AG10803 (cell line): Measurements from ENCODE around the gene PRDM5.

ENCODE experiments used
- DNase-seq: peaks from one replicate; pipeline ENCODE4 v3.0.0; 2010; ENCODE audit warnings: low read depth
- H3K4me3 ChIP-seq: 2 replicates; pipeline ENCODE4 v1.5.1; 2011; ENCODE audit warnings: mild to moderate bottlenecking, low read length, control low read depth
- CTCF ChIP-seq: conservative IDR thresholded peaks from 2 replicates; pipeline ENCODE4 v1.5.1; 2011; ENCODE audit warnings: mild to moderate bottlenecking, low read length, control low read depth, inconsistent platforms

The PRDM5 gene

DNA sequence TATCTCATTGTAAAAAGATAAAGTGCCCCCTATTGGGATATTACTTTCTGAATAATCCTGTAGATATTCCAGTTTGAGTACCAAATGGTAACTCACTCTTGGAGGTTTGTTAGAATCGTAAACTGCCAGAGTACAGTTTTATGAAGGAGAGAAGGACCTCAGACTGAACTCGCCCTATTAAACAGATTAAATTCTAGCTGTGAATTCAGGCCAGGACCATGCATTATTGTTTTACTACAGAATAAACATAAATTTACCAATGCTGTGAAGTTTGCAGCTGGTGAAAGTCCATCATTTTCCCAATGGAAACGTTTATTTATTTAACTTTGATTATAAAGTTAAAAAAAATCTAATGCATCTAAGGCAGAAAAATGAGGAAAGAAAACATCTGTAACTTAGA is 20.2 kb upstream of the PRDM5 start:
- H3K4me3 ChIP-seq: no peak overlapping the region
- no peak for TF ChIP-seq CTCF
- no peak for DNase-seq

GRCh38 chr4:120940547-120940946 is 18.0 kb upstream of the PRDM5 start:
- H3K4me3 ChIP-seq: no peak overlapping the region
- TF ChIP-seq CTCF: no peak
- no peak for DNase-seq

DNA sequence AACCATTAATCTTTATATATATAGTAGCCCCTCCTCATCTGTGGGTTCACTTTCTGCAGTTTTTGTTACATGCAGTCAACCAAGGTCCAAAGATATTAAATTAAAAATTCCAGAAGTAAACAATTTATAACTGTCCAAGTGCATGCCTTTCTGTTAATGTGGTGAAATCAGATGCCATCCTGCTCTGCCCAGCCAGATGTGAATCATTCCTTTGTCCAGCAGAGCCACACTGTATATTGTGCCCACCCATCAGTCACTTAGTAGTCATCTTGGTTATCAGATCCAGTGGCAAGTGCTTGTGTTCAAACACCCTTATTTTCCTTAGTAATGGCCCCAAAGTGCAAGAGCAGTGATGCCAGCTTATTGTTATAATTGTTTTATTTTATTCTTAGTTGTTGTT is 17.2 kb upstream of the PRDM5 start:
- DNase-seq: no peak
- TF ChIP-seq CTCF: no peak
- no peak overlapping the region for H3K4me3 ChIP-seq

DNA sequence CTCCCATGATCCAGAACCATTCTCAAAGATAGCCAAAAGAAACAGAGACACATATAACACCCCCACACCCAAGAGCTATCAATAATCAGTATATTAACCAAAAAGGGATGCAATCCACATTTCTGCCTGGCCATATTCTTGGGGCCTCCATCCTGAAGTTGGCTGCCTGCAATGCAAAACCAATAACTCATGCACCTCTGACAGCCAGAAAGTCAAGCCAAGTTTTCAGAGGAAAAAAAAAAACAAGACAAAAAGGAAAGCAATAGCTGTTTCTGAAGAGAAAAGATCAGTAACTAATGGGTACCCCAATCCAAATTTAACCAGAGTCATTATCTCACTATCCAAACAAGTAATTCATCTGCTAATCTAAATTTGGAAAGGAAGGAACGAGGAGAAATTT is 7.3 kb upstream of the PRDM5 start:
- no peak for TF ChIP-seq CTCF
- no peak for DNase-seq
- H3K4me3 ChIP-seq: no peak overlapping the region

- TF ChIP-seq CTCF: no peak
- H3K4me3 ChIP-seq: no peak overlapping the region
These were observed 5.4 kb upstream of the PRDM5 start for GRCh38 chr4:120927801-120928409.

GRCh38 chr4:120926358-120927025 is 4.0 kb upstream of the PRDM5 start:
- H3K4me3 ChIP-seq: no peak overlapping the region
- peak; percentile 56 for DNase-seq
- no peak for TF ChIP-seq CTCF

More at GRCh38 chr4:120927801-120928409, 5.4 kb upstream of the PRDM5 start:
- DNase-seq: peak; percentile 24

DNA sequence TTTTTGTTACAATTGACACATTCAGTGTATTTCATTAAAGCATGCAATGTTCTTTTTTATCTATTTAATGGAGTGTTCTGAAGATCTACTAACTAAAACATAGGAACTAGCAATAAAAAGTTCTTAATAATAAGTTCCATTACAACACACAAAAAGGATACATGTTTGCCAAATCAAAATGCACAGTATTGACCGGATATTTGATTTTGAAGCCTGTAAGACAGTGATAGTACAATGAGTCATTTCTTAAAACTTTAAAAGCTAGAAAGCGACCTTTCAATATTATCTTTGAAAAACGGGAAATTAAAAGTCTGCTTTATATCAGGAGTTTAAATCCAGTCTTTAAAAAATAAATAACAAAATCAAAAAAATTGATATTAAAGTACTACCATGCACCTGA is 2.4 kb upstream of the PRDM5 start:
- no peak overlapping the region for H3K4me3 ChIP-seq
- TF ChIP-seq CTCF: no peak
- no peak for DNase-seq
